ENCODE measurements around the gene FBXO31.
A peak's percentile ranks its signal among the peaks of the same experiment; 100 is the strongest.

FBXO31 gene

GRCh38 chr16:87327798-87328495 is 55.6 kb downstream of the FBXO31 start:
- DNase-seq (ENCODE audit: low spot score): no peak

- no peak for DNase-seq (ENCODE audit: low spot score)
Observed at GRCh38 chr16:87326151-87326571, 57.4 kb downstream of the FBXO31 start.

GRCh38 chr16:87325423-87325858 is 58.1 kb downstream of the FBXO31 start:
- DNase-seq (ENCODE audit: low spot score): no peak

GRCh38 chr16:87324411-87325275 is 58.9 kb downstream of the FBXO31 start:
- DNase-seq (ENCODE audit: low spot score): peak; percentile 31

GRCh38 chr16:87323727-87324410 is 59.7 kb downstream of the FBXO31 start:
- no peak for DNase-seq (ENCODE audit: low spot score)

- no peak for DNase-seq (ENCODE audit: low spot score)
Observed at GRCh38 chr16:87322833-87323726, 60.5 kb downstream of the FBXO31 start.

GRCh38 chr16:87322360-87322759 is 61.2 kb downstream of the FBXO31 start:
- no peak for DNase-seq (ENCODE audit: low spot score)

- no peak for DNase-seq (ENCODE audit: low spot score)
Observed at GRCh38 chr16:87321336-87322107, 62.1 kb downstream of the FBXO31 start.

GRCh38 chr16:87320510-87321227 is 62.9 kb downstream of the FBXO31 start:
- DNase-seq (ENCODE audit: low spot score): no peak

- no peak for DNase-seq (ENCODE audit: low spot score)
Observed at GRCh38 chr16:87319997-87320491, 63.5 kb downstream of the FBXO31 start.

- DNase-seq (ENCODE audit: low spot score): no peak
Observed at GRCh38 chr16:87319011-87319410, 64.6 kb downstream of the FBXO31 start.

GRCh38 chr16:87317750-87318644 is 65.6 kb downstream of the FBXO31 start:
- no peak for DNase-seq (ENCODE audit: low spot score)

GRCh38 chr16:87316923-87317749 is 66.4 kb downstream of the FBXO31 start, which contains the start of gene C16orf95:
Gene C16orf95, minus strand, starts transcription at chr16:87317392. Its CDS starts 150 bp downstream, at chr16:87317242.
- peak; percentile 92 for DNase-seq (ENCODE audit: low spot score)

- DNase-seq (ENCODE audit: low spot score): no peak
Observed at GRCh38 chr16:87316450-87316922, 67.1 kb downstream of the FBXO31 start.

GRCh38 chr16:87314990-87315420 is 68.6 kb downstream of the FBXO31 start:
- DNase-seq (ENCODE audit: low spot score): no peak

- no peak for DNase-seq (ENCODE audit: low spot score)
Observed at GRCh38 chr16:87312008-87312407, 71.6 kb downstream of the FBXO31 start.

- no peak for DNase-seq (ENCODE audit: low spot score)
Observed at GRCh38 chr16:87311387-87311786, 72.2 kb downstream of the FBXO31 start.

- DNase-seq (ENCODE audit: low spot score): no peak
Observed at GRCh38 chr16:87310610-87311009, 73.0 kb downstream of the FBXO31 start.
